Liver (tissue), 3 donors: ENCODE results near the gene ZXDC.

Experiments used
- FOXA2 ChIP-seq: IDR thresholded peaks from 2 replicates; pipeline ENCODE4 v1.6.1; 2016; ENCODE audit warnings: antibody characterized with exemption
- GABPA ChIP-seq, 2 donors: IDR thresholded peaks in 1 of 2; conservative IDR thresholded peaks in 1 of 2; 2 replicates each; pipeline ENCODE4 v1.6.1; 2016; ENCODE audit warnings: antibody characterized with exemption in 2 of 2, mild to moderate bottlenecking in 1 of 2, moderate library complexity in 1 of 2
- JUND ChIP-seq, 2 donors: IDR thresholded peaks; 2 replicates each; pipeline ENCODE4 v1.6.1; 2016; ENCODE audit warnings: antibody characterized with exemption in 2 of 2
- RAD21 ChIP-seq, 2 donors: IDR thresholded peaks; 2 replicates each; pipeline ENCODE4 v1.6.1; 2016; ENCODE audit warnings: antibody characterized with exemption in 2 of 2, mild to moderate bottlenecking in 2 of 2
- RXRA ChIP-seq, 2 donors: IDR thresholded peaks; 2 replicates each; pipeline ENCODE4 v1.6.1; 2017 to 2018; ENCODE audit warnings: antibody characterized with exemption in 2 of 2, mild to moderate bottlenecking in 1 of 2
- SP1 ChIP-seq: IDR thresholded peaks from 2 replicates; pipeline ENCODE4 v1.6.1; 2018; ENCODE audit warnings: antibody characterized with exemption, mild to moderate bottlenecking
- YY1 ChIP-seq: IDR thresholded peaks from 2 replicates; pipeline ENCODE4 v1.6.1; 2016; ENCODE audit warnings: antibody characterized with exemption, mild to moderate bottlenecking
- TF ChIP-seq, protein P1 (sequence below): IDR thresholded peaks from 2 replicates; pipeline ENCODE4 v1.6.1; 2016; ENCODE audit warnings: antibody characterized with exemption
- TF ChIP-seq, protein P2 (sequence below): fragments of 150-350 bp; IDR thresholded peaks from 2 replicates; pipeline ENCODE4 v1.5.1; 2017; ENCODE audit warnings: improper control_type of control experiment, low read depth, low read length; ENCODE audit not compliant: missing input control
- TF ChIP-seq, protein P3 (sequence below): IDR thresholded peaks from 2 replicates; pipeline ENCODE4 v1.6.1; 2016; ENCODE audit warnings: antibody characterized with exemption
- donor health status: healthy.
- donor health status: healthy.

DNA sequence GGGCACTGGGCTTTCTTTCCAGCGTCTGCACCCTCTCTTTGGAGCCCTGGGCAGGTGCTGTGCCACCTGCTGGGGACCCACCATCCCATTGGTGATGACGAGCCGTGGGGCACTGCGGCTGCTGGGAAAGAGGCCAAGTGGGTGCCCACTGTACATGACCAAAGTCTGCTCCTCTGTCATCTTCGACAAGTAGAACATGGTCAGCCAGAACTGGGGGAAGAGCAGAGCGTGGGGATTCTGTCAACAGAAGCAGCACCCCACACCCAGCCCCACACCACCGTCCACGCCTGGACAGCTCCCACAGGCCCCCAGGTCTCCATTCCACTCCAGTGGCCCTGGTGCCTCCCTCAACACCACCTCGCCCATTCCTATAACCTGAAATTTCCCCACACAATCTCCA is 32.2 kb upstream of the ZXDC start:
- TF ChIP-seq, protein P1, sequence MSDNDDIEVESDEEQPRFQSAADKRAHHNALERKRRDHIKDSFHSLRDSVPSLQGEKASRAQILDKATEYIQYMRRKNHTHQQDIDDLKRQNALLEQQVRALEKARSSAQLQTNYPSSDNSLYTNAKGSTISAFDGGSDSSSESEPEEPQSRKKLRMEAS, result no peak
- TF ChIP-seq YY1 (no peak), RAD21 (IDR thresholded peaks at IDR 0.05) (no peak), RXRA (IDR thresholded peaks at IDR 0.05) (no peak), JUND (IDR thresholded peaks at IDR 0.05) (no peak), GABPA (IDR thresholded peaks at IDR 0.05 in 1 of 2, conservative IDR thresholded peaks at IDR 0.05 in 1 of 2) (no peak), SP1 (no peak), FOXA2 (no peak)
- TF ChIP-seq, protein P2, sequence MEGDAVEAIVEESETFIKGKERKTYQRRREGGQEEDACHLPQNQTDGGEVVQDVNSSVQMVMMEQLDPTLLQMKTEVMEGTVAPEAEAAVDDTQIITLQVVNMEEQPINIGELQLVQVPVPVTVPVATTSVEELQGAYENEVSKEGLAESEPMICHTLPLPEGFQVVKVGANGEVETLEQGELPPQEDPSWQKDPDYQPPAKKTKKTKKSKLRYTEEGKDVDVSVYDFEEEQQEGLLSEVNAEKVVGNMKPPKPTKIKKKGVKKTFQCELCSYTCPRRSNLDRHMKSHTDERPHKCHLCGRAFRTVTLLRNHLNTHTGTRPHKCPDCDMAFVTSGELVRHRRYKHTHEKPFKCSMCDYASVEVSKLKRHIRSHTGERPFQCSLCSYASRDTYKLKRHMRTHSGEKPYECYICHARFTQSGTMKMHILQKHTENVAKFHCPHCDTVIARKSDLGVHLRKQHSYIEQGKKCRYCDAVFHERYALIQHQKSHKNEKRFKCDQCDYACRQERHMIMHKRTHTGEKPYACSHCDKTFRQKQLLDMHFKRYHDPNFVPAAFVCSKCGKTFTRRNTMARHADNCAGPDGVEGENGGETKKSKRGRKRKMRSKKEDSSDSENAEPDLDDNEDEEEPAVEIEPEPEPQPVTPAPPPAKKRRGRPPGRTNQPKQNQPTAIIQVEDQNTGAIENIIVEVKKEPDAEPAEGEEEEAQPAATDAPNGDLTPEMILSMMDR, result no peak
- TF ChIP-seq, protein P3, sequence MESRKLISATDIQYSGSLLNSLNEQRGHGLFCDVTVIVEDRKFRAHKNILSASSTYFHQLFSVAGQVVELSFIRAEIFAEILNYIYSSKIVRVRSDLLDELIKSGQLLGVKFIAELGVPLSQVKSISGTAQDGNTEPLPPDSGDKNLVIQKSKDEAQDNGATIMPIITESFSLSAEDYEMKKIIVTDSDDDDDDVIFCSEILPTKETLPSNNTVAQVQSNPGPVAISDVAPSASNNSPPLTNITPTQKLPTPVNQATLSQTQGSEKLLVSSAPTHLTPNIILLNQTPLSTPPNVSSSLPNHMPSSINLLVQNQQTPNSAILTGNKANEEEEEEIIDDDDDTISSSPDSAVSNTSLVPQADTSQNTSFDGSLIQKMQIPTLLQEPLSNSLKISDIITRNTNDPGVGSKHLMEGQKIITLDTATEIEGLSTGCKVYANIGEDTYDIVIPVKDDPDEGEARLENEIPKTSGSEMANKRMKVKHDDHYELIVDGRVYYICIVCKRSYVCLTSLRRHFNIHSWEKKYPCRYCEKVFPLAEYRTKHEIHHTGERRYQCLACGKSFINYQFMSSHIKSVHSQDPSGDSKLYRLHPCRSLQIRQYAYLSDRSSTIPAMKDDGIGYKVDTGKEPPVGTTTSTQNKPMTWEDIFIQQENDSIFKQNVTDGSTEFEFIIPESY, result no peak
